ENCODE data around the gene CDY2B.
"Not testable (repeated sequence)": the region's sequence is repeated elsewhere in the genome, so short reads cannot be mapped to it uniquely, and the experiment has no call there.

Gene CDY2B, protein sequence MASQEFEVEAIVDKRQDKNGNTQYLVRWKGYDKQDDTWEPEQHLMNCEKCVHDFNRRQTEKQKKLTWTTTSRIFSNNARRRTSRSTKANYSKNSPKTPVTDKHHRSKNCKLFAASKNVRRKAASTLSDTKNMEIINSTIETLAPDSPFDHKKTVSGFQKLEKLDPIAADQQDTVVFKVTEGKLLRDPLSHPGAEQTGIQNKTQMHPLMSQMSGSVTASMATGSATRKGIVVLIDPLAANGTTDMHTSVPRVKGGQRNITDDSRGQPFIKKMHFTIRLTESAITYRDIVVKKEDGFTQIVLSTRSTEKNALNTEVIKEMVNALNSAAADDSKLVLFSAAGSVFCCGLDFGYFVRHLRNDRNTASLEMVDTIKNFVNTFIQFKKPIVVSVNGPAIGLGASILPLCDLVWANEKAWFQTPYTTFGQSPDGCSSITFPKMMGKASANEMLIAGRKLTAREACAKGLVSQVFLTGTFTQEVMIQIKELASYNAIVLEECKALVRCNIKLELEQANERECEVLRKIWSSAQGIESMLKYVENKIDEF

DNA sequence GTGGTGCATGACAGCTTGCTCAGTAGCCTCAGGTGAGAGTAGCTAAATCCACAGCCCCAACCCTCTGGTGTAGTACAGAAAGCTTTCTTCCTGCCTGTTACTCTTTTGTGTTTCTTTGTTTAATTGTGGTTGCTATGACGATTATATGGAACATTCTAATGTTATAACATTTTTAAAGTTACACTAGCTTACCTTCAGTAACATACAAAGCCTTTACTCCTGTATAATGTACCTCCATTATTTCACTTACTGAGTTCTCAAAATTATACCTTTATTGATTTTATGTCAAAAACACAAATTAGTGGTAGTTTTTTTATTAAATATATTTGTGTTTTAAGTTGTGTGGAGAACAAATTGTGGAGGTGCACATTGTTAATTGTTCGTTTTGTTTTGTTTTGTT is at the start of gene CDY2B:
TSS of gene CDY2B (minus strand) at position 101 of the 400 bp plus-strand sequence. CDS start 328 bp downstream, outside the sequence.
- DNase-seq (ENCODE audit: low read depth in 2 of 3, low spot score in 1 of 3): not testable (repeated sequence)

DNA sequence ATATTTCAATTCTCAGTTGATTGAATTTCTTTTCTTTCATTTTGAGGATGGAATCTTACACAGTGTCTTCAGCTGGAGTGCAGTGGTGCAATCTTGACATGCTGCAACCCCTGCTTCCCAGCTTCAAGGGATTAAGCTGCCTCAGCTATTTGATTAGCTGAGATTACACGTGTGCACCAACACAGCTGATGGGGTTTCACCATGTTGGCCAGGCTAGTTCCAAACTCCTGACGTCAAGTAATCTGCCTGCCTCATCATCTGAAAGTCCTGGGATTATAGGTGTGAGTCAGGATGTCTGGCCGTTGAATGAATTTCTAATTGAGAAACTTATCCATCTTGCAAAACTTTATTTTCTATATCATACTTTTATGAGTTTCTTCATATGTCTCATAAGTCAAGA is 28.0 kb upstream of the CDY2B start:
- not testable (repeated sequence) for DNase-seq (ENCODE audit: low read depth in 2 of 3, low spot score in 1 of 3)

DNA sequence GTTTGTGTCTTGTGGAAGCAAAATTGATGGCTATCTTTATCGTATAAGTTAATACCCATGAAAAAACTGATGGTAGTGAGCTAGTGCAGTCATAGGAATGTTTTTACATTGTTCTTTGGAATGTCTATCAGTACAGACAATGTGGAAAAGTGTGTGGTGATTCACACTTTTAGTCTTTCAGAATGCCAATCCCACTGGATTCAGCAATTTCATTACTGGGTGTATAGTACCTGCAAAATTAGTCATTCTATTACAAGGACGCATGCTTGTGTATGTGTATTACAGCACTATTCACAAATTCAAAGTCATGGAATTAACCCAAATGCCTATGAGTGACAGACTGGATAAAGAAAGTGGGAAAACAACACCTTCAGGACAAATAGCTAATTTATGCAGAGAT is 27.3 kb upstream of the CDY2B start:
- DNase-seq (ENCODE audit: low read depth in 2 of 3, low spot score in 1 of 3): not testable (repeated sequence)

DNA sequence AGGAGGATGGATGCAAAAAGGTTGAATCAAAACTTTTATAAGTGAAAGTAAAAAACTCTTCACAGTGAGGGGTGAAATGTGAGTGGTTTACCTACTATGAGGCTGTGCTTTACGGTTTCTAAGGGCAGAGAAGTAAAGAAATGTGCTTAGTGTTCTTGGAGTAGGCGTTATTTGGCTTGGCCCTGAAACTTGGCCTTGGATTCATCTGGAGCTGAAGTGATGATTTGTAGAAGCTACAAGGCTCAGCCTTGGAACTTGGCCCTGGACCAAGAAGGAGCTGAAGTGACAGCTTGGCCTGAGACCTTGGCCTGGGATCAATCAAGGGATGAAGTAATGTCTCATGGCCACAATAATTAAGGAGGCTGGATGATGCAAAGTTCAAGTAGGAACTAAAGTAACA is 1.7 kb upstream of the CDY2B start:
- not testable (repeated sequence) for DNase-seq (ENCODE audit: low read depth in 2 of 3, low spot score in 1 of 3)

DNA sequence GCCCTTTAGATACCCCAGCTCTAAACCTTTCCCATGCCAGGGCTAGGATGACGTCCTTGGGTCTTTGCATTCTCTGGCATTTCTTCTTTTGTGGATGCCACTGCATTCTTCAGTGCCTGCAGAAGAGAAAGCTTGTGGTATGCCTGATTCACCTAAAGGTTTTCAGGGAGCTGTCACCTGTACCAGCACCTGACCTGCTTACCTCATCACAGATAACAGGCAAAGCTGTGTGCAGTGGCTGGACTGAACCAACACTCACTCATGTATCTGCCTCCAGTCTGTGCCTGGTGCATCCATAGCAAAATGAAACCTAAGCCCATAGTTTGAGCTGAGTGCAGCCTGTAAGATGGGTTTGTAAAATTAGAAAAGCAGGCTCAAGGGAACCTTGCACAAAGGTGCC is 3.3 kb downstream of the CDY2B start:
- not testable (repeated sequence) for DNase-seq (ENCODE audit: low read depth in 2 of 3, low spot score in 1 of 3)

DNA sequence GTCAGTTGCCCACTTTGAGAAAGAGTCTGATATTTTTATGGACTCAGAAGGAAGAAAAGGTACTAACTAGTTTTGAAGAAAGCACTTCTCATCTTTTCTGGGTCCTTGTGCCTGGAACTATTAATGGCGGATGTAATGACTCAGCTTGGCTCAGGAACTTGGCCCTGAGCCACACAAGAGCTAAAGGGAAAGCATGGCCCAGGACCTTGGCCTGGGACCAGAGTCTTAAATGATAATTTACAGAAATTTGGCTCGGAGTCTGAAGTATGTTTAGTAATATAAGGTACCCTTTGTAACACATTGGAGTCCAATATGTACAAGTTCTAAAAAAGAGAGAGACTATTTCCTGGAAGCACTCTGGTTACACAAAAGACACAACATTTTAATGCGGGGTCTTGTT is 4.6 kb downstream of the CDY2B start:
- DNase-seq (ENCODE audit: low read depth in 2 of 3, low spot score in 1 of 3): not testable (repeated sequence)

DNA sequence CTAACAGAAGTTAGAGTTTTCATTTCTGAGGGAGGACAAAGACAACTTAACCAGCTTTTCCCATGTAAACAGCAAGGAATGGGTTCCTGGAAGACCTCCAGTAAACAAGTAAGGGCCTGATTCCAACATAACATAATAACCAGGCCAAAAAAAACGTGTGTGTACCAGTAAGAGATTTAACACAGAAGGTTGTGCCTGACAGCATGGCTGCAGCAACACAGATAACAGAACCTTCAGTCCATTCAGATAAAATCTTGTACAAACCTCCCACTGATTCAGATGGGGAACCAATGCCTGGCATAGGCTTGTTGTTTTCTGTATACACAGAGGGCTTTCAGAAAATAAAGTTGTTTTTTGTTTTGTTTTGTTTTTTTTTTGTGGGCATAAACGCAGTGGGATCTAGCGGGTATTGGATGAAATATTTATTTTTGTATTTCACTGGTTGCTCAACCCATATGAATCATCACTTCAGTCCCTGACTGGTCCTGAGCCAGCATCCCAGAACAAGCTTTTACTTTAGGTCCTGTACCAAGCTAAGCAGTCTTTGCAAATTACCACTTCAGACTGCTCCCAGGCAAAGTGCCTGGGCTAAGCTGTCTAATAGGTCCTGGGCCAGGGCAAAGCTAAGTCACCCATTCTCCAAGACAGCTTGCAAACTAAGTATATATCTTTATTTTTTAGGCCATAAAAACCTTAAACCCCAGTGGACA is 8.7 kb downstream of the CDY2B start:
- not testable (repeated sequence) for DNase-seq (ENCODE audit: low read depth in 2 of 3, low spot score in 1 of 3)

DNA sequence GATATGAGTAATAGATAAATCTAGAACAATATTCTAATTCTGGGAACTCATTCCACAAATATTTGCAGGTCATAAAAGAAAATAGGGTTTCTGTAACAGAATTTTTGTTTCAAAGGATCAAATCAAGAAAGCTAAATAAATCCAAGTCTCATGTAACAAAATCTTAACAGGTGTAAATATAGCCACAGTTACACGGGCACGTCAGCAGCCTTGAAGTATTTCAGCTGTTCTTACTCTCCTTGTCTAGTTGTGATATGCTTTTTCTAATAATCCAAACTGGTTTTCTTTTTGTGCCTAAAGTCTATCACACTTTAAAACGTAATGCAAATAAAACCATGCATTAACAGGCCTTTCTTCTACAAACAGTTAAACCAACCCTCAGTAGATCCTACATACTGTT is 9.3 kb downstream of the CDY2B start:
- DNase-seq (ENCODE audit: low read depth in 2 of 3, low spot score in 1 of 3): not testable (repeated sequence)

DNA sequence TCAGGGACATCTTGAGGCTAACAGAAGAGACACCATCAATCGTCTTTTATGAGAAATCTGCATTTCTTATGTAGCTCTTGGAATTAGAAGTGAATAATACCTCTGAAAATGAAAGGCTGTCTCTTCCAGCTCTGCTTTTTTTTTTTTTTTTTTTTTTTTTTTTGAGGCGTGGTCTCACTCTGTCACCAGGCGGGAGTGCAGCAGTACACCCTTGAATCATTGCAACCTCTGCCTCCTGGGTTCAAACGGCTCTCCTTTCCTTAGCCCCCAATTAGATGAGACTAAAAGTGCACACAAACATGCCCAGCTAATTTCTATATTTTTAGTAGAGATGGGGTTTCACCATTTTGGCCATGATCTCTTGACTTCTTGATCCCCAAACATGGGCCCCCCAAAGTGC is 12.2 kb downstream of the CDY2B start:
- DNase-seq (ENCODE audit: low read depth in 2 of 3, low spot score in 1 of 3): not testable (repeated sequence)

DNA sequence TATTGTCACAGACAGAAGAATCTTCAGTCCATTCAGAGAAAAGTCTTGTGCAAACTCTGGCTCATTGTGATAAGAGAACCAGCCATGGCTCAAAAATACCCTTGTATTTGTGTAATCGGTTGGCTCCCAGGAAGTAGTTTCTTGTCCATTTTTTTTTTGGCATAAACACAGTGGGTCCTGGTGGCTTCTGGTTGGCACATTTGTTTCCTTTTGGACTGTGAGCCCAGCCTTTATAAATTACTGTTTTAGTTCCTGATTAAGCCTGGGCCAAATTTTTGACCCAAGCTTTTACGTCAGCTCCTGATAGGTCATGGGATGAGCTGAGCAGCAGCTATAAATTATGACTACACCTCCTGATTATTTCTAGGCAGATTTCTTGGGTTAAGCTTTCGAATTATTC is 19.4 kb downstream of the CDY2B start:
- not testable (repeated sequence) for DNase-seq (ENCODE audit: low read depth in 2 of 3, low spot score in 1 of 3)

DNA sequence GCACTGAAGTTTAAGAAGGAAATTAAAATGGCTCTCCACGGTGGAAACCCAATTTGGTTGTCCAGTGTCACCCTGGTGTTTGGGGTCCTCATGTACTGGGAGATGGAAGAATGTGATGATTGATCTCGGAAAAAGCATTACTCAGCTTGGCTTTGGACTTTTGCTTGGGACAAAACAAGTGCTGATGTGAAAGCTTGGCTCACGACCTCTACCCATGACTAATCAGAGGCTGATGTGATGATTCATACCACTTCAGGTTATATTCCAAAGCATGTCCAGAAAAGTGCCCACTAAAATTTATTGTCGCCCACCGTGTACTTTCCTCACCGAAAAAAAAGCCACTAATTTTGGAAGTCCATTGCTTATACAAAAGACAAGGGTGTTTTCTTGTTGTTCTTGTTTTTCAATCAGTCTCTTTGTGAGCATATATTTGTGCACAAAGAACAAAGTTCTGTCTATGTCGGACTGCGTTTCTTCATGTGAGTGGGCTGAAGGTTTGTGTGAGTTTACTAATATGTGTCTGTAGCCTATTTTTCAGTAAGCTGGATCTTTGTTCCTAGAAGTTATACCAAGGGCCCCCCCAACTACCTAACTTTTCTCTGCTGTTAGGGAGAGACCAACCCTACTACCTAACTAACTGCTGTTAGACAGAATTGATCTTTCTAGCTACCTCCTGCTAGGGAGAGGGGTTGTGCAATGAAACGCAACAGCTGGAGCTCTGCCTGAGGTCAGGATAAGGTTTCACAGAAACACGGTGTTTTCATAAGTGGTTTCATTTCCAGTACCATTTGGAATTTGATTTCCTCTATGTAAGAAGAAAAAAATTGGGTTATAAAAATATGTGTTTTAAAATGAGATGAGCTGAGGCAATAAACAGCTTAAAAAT is 22.8 kb downstream of the CDY2B start:
- not testable (repeated sequence) for DNase-seq (ENCODE audit: low read depth in 2 of 3, low spot score in 1 of 3)

DNA sequence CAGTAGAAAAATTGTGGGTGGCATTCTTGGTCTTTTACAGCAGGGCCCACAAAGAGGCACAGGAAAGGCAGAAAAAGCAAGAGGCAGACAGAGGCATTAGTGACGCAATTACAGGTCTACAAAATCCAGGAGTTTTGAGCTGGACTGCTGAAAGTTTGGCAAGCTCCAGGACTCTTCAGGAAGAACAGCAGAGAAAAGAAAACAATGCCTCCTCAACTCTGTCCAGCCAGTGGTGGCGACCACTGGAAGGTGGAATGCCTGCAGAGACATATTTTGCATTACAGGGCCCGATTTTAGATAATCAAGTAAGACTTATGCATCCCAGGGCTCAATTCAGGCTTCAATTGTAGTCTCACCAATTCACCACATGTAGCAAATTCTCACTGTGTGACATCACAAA is 23.5 kb downstream of the CDY2B start:
- not testable (repeated sequence) for DNase-seq (ENCODE audit: low read depth in 2 of 3, low spot score in 1 of 3)

DNA sequence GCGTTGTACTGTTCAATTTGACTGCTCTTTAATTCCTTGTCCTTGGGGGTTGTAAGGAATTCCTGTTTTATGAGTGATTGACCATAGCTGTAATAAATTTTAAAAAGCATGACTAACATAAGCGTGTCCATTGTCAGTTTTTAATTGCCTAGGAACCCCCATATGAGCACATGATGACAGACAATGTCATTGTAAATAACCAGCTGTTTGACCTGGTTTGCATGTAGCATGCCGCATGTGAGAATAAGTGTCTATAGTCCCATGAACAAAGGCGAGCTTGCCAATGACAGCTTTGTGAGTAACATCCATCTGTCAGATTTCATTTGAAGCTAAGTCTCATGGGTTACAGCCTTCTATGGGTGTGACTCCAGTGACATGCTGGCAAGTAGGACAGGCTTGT is 30.9 kb downstream of the CDY2B start:
- not testable (repeated sequence) for DNase-seq (ENCODE audit: low read depth in 2 of 3, low spot score in 1 of 3)

DNA sequence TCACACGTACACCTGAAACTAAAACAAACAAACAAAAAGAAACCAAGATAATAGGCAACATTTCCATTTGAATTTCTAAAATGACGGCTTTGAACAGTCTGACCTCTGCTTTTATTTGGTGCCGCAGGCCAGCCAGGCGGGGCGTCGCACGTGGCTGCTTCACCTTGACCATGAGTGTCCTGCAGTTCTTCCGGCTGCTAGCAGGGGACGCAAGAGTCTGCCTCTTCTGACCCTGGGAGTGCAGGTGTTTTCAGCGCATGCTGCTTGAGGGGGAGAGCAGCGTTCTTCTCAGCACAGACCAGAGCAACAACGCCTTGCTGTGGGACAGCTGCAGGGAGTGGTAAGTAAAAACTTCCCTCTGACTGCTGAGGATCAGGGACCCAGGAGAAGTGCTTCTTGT is 47.9 kb downstream of the CDY2B start:
- DNase-seq (ENCODE audit: low read depth in 2 of 3, low spot score in 1 of 3): not testable (repeated sequence)
